Measurements from ENCODE around the gene GNAT1. TPM values are rescaled to one million over a fixed set of nuclear protein-coding genes. Genes with fewer than 3 reads are reported as not detected.

The GNAT1 gene
- total RNA-seq, 1 experiment from 2014 or later = 0.13 TPM

DNA sequence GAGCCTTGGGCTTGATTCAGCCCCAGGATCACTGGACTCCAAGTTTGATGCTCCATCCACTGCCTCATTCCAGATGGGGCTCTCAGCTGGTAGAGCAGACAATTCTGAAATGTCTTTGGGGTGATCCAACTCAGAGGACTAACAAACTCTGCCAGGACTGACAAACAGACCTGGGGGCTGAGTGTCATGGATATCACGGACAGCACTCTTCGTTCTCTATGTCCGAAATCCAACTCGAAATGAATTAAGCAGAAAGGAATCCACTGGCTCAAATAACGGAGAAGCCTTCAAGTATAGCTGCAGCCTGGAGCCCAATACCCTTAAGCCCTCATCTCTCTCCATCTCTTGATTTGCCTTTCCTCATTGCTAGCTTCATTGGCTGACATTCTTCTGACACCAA is 27.9 kb downstream of the GNAT1 start (continued):
- TF ChIP-seq, protein P1, sequence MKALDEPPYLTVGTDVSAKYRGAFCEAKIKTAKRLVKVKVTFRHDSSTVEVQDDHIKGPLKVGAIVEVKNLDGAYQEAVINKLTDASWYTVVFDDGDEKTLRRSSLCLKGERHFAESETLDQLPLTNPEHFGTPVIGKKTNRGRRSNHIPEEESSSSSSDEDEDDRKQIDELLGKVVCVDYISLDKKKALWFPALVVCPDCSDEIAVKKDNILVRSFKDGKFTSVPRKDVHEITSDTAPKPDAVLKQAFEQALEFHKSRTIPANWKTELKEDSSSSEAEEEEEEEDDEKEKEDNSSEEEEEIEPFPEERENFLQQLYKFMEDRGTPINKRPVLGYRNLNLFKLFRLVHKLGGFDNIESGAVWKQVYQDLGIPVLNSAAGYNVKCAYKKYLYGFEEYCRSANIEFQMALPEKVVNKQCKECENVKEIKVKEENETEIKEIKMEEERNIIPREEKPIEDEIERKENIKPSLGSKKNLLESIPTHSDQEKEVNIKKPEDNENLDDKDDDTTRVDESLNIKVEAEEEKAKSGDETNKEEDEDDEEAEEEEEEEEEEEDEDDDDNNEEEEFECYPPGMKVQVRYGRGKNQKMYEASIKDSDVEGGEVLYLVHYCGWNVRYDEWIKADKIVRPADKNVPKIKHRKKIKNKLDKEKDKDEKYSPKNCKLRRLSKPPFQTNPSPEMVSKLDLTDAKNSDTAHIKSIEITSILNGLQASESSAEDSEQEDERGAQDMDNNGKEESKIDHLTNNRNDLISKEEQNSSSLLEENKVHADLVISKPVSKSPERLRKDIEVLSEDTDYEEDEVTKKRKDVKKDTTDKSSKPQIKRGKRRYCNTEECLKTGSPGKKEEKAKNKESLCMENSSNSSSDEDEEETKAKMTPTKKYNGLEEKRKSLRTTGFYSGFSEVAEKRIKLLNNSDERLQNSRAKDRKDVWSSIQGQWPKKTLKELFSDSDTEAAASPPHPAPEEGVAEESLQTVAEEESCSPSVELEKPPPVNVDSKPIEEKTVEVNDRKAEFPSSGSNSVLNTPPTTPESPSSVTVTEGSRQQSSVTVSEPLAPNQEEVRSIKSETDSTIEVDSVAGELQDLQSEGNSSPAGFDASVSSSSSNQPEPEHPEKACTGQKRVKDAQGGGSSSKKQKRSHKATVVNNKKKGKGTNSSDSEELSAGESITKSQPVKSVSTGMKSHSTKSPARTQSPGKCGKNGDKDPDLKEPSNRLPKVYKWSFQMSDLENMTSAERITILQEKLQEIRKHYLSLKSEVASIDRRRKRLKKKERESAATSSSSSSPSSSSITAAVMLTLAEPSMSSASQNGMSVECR (CRISPR knock-in tag; IDR thresholded peaks at IDR 0.05; ENCODE audit: borderline replicate concordance) = no peak
- TF ChIP-seq FOXP1 (CRISPR knock-in tag; IDR thresholded peaks at IDR 0.05; ENCODE audit: borderline replicate concordance) (no peak), SMAD4 (CRISPR knock-in tag; IDR thresholded peaks at IDR 0.05) (no peak), RELA (CRISPR knock-in tag; IDR thresholded peaks at IDR 0.05; ENCODE audit: borderline replicate concordance) (no peak), FOXK1 (CRISPR knock-in tag; IDR thresholded peaks at IDR 0.05) (no peak), IRF2 (CRISPR knock-in tag; IDR thresholded peaks at IDR 0.05; ENCODE audit: borderline replicate concordance, low read depth) (no peak)
- TF ChIP-seq, protein P2, sequence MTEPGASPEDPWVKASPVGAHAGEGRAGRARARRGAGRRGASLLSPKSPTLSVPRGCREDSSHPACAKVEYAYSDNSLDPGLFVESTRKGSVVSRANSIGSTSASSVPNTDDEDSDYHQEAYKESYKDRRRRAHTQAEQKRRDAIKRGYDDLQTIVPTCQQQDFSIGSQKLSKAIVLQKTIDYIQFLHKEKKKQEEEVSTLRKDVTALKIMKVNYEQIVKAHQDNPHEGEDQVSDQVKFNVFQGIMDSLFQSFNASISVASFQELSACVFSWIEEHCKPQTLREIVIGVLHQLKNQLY (CRISPR knock-in tag; IDR thresholded peaks at IDR 0.05) = no peak
- TF ChIP-seq, protein P3, sequence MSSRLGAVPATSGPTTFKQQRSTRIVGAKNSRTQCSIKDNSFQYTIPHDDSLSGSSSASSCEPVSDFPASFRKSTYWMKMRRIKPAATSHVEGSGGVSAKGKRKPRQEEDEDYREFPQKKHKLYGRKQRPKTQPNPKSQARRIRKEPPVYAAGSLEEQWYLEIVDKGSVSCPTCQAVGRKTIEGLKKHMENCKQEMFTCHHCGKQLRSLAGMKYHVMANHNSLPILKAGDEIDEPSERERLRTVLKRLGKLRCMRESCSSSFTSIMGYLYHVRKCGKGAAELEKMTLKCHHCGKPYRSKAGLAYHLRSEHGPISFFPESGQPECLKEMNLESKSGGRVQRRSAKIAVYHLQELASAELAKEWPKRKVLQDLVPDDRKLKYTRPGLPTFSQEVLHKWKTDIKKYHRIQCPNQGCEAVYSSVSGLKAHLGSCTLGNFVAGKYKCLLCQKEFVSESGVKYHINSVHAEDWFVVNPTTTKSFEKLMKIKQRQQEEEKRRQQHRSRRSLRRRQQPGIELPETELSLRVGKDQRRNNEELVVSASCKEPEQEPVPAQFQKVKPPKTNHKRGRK (CRISPR knock-in tag; IDR thresholded peaks at IDR 0.05; ENCODE audit: borderline replicate concordance) = no peak
- TF ChIP-seq, protein P4, sequence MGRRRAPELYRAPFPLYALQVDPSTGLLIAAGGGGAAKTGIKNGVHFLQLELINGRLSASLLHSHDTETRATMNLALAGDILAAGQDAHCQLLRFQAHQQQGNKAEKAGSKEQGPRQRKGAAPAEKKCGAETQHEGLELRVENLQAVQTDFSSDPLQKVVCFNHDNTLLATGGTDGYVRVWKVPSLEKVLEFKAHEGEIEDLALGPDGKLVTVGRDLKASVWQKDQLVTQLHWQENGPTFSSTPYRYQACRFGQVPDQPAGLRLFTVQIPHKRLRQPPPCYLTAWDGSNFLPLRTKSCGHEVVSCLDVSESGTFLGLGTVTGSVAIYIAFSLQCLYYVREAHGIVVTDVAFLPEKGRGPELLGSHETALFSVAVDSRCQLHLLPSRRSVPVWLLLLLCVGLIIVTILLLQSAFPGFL (CRISPR knock-in tag; IDR thresholded peaks at IDR 0.05; ENCODE audit: borderline replicate concordance) = no peak
- TF ChIP-seq, protein P5, sequence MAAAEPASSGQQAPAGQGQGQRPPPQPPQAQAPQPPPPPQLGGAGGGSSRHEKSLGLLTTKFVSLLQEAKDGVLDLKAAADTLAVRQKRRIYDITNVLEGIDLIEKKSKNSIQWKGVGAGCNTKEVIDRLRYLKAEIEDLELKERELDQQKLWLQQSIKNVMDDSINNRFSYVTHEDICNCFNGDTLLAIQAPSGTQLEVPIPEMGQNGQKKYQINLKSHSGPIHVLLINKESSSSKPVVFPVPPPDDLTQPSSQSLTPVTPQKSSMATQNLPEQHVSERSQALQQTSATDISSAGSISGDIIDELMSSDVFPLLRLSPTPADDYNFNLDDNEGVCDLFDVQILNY (CRISPR knock-in tag; IDR thresholded peaks at IDR 0.05) = no peak
- TF ChIP-seq, protein P6, sequence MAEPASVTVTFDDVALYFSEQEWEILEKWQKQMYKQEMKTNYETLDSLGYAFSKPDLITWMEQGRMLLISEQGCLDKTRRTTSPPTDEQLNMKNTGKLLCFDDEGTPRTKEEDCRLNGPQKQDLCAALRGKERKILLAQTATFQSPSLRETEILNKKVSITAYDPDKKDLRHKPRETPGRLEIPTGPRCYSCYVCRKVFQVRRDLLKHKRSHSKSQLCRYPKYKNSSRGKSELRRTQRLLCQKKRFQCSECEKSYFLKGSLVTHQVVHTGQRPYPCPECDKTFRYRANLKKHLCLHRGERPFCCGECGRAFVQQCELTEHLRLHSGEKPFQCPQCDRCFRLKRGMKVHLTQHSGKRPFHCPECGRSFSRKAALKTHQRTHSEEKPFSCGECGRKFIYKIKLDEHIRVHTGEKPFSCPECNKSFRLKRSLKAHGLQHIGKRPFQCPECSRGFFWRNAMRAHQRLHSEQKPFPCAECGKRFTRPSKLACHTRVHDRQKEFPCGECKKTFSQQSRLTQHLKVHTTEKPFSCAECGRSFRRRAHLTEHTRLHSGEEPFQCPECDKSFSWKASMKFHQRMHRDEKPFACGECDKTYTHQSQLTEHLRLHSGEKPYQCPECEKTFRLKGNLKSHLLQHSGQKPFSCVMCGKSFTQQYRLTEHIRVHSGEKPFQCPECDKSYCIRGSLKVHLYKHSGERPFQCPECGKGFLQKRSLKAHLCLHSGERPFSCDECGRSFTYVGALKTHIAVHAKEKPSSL (CRISPR knock-in tag; conservative IDR thresholded peaks at IDR 0.05) = no peak

DNA sequence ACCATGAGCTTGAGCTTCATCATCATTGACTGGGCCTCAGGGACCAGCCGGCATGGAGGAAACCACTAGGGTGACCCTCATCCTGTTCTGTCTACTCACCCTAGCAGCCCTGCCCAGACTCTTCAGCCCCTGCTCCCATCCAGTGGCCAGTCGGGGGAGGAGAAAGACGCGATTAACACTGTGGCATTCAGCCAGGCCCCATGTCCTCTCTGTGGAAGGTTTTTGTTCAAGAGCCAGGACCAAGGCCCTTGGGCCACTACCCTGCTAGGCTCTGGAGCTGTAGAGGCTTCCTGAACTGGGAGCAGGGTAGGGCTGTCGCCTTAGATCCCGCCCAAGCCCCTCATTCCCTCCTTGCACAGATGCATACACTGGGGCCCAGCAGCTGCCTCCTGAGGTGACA is 28.7 kb downstream of the GNAT1 start:
- ChIA-PET POLR2A (no interaction called here), CTCF (interaction anchor here (1.5 to 17.1 kb wide), 7 partner anchors 9 to 64 kb away, joined by 3 to 604 read pairs (median 18); partner anchors contain the start of genes GNAT1 and SLC38A3)
- DNase-seq (ENCODE audit: low spot score) (no peak), ATAC-seq (no peak)
- Mint-ChIP-seq H3K4me3 (no peak overlapping the region), H3K27me3 (ENCODE audit: low read depth) (no peaks in the 10 kb centered on the region), H3K27ac (no peak overlapping the region), H3K36me3 (no peaks in the 10 kb centered on the region), H3K4me1 (peaks cover 4% of the 10 kb centered on the region), H3K9me3 (no peaks in the 10 kb centered on the region)
- TF ChIP-seq RELA (CRISPR knock-in tag; IDR thresholded peaks at IDR 0.05; ENCODE audit: borderline replicate concordance) (no peak), ATF1 (CRISPR knock-in tag; IDR thresholded peaks at IDR 0.05) (no peak), NFE2L1 (CRISPR knock-in tag; IDR thresholded peaks at IDR 0.05) (no peak), MXD4 (CRISPR knock-in tag; IDR thresholded peaks at IDR 0.05; ENCODE audit: borderline replicate concordance) (no peak), JAZF1 (CRISPR knock-in tag; IDR thresholded peaks at IDR 0.05) (no peak), TEAD1 (CRISPR knock-in tag; IDR thresholded peaks at IDR 0.05) (no peak), SMAD3 (CRISPR knock-in tag; IDR thresholded peaks at IDR 0.05; ENCODE audit: borderline replicate concordance) (no peak)
- TF ChIP-seq, protein P7, sequence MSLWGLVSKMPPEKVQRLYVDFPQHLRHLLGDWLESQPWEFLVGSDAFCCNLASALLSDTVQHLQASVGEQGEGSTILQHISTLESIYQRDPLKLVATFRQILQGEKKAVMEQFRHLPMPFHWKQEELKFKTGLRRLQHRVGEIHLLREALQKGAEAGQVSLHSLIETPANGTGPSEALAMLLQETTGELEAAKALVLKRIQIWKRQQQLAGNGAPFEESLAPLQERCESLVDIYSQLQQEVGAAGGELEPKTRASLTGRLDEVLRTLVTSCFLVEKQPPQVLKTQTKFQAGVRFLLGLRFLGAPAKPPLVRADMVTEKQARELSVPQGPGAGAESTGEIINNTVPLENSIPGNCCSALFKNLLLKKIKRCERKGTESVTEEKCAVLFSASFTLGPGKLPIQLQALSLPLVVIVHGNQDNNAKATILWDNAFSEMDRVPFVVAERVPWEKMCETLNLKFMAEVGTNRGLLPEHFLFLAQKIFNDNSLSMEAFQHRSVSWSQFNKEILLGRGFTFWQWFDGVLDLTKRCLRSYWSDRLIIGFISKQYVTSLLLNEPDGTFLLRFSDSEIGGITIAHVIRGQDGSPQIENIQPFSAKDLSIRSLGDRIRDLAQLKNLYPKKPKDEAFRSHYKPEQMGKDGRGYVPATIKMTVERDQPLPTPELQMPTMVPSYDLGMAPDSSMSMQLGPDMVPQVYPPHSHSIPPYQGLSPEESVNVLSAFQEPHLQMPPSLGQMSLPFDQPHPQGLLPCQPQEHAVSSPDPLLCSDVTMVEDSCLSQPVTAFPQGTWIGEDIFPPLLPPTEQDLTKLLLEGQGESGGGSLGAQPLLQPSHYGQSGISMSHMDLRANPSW (CRISPR knock-in tag; conservative IDR thresholded peaks at IDR 0.05; ENCODE audit: low read depth) = no peak
- TF ChIP-seq, protein P8, sequence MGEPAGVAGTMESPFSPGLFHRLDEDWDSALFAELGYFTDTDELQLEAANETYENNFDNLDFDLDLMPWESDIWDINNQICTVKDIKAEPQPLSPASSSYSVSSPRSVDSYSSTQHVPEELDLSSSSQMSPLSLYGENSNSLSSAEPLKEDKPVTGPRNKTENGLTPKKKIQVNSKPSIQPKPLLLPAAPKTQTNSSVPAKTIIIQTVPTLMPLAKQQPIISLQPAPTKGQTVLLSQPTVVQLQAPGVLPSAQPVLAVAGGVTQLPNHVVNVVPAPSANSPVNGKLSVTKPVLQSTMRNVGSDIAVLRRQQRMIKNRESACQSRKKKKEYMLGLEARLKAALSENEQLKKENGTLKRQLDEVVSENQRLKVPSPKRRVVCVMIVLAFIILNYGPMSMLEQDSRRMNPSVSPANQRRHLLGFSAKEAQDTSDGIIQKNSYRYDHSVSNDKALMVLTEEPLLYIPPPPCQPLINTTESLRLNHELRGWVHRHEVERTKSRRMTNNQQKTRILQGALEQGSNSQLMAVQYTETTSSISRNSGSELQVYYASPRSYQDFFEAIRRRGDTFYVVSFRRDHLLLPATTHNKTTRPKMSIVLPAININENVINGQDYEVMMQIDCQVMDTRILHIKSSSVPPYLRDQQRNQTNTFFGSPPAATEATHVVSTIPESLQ (CRISPR knock-in tag; IDR thresholded peaks at IDR 0.05) = no peak
